SIG-M5 treated with dmso at 0.1 percent for 504 hours (cell line): Measurements from ENCODE around the gene NUB1.

Experiments
- DNase-seq: peaks from one replicate; lab custom pipeline; 2025; ENCODE audit not compliant: unreplicated experiment; lab: John Stamatoyannopoulos, UW

Gene NUB1

DNA sequence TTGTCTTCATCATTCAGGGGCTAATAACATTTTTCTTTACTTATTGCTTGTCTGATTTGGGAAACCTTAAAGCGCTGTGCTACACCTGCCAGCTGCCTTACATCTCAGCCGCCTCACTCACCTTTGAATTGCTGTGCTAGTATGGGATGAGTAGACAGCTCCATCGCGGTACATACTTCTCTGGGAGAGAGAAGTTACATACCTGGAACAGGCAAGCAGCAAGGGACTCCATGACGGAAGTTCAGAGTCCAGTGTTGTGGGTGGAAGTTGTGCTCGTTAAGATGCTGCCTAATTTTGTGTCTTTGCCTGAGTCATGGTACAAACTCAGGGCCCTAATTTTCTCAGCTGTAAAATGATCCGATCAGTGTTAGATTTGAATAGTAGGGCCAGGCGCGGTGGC, 1.9 kb downstream of the NUB1 start:
- no peak for DNase-seq

GRCh38 chr7:151345576-151346469, 4.2 kb downstream of the NUB1 start:
- no peak for DNase-seq

GRCh38 chr7:151346470-151346769, 4.8 kb downstream of the NUB1 start:
- no peak for DNase-seq

- no peak for DNase-seq
Observed at GRCh38 chr7:151347200-151347599, 5.6 kb downstream of the NUB1 start.

GRCh38 chr7:151348970-151349369, 7.4 kb downstream of the NUB1 start:
- DNase-seq: no peak

- no peak for DNase-seq
Observed at GRCh38 chr7:151349507-151349853, 7.9 kb downstream of the NUB1 start.

DNA sequence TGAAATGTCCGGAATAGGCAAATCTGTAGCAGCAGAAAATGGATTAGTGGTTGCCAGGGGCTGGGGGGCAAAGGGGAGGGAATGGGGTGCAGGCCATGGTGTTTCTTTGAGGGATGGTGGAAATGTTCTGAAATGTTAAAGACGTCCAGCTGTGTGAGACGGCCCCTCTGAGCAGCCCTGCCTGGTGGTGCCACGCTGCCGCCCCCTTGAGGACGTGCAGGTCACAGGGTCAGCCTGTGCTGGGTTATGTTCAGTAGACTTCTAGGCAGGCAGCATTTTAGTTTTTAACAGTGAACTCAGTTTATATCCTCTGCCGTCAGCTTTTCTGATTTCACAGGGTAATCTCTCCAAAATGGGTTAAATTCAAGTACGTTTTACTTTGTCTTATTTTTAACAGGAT, 9.4 kb downstream of the NUB1 start:
- DNase-seq: peak; percentile 4

DNA sequence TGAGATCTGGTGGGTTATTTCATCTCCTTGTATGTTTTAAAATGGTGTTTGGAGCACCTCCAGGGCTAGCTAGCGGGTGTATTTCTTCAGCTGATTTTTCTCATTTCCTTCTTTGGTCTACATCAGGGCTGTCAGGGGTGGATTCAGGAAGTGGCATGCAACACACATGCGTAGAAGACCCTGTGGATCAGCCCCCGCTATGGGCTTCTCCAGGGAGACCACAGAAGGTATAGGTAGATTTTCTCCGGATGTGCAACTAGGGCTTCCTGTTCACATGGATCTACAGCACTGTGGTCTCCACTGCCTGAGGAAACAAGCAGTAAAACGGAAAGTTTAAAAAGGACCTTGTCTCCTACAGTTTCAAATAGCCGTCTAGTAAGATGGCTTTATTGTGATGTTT, 10.4 kb downstream of the NUB1 start:
- DNase-seq: peak; percentile 64

DNA sequence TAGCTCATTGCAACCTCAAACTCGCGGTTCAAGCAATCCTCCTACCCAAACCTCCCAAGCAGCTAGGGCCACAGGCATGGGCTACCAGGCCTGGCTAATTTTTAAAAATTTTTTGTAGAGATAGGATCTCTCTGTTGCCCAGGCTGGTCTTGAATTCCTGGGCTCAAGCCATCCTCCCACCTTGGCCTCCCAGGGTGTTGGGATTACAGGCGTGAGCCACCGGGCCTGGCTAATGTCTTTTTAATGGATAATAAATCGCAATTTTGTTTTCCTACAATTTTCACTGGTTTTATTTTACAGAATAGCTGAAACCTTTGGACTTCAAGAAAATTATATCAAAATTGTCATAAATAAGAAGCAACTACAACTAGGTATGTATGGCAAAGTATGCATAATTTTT, 10.9 kb downstream of the NUB1 start:
- no peak for DNase-seq

DNA sequence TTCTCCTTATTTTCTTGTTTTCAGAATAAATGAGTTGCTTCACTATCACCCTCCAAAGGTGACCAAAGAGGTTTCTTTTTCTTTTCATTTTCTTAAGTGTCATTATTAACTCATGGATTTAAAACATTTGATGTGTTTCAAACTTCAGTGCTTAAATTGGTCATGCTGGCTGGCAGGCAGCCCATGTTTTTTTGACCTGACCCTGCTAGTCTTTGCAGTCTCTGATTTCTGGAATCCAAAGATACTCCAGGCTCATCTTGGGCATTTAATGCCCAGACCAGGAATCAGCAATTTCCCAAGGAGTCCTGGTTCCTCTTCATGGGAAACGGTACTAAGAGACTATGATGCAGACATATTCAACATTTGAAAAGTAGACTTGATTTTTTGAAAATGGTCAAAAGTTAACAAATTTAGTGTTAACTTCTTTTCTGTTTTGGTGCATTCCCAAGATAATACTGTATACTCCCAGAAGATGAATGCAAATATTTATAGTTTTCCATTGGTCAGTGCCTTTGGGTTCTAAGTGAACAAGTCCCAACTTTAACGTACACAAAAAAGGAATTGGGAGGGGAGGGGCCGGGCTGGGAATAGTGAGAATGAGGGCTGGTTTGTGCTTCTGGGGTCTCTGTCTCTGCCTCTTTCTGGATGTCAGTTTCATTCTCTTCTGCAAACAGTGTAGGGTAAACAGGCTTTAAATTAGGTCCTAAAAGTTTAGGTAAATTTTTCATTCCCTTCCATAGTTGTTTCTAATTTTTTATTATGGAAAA, 19.8 kb downstream of the NUB1 start:
- no peak for DNase-seq

GRCh38 chr7:151363182-151363581, 21.6 kb downstream of the NUB1 start:
- no peak for DNase-seq

DNA sequence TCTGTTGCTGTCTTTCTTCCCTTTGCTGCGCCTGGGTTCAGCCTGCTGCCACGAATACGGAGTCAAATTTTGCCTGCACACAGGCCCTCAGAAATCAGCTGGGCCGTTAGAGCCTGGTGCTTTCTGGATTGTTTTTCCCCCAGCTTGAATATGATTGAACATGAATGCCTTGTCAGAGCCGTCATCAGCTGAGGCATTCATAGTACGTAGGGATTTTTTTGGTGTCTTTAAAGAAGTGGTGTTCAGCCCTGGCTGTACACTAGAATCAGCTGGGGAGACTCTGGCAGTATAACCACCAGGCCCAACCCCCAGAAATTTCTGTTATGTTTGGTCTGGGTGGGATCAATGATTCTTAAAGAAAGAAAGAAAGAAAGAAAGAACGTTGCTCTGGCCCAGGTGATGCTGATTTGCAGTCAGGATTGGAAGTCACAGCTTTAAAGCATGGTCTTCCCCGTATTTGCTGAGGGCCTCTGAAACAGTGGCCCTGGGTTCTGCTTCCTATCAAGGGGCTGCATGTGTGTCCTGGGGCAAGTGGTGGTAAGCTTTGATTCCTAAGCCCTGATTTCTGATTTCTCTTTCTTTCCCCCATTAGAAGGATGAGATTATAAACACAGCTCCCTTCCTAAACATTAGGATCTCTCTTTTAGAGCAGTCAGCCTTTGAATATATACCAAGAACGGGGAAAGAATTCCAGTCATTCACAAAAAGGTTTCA, 24.7 kb downstream of the NUB1 start:
- no peak for DNase-seq

DNA sequence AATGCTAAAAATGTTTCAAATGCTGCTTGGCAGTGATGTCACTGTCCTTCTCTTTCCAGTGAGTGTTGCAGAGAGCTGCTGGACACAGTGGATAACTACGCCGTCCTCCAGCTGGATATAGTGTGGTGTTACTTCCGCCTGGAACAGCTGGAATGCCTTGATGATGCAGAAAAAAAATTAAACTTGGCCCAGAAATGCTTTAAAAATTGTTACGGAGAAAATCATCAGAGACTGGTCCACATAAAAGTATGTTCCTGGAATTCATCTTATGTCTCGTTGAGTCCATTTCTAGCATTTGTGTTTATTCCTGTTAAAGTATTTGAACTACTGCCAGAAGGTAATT, 25.2 kb downstream of the NUB1 start:
- DNase-seq: no peak

DNA sequence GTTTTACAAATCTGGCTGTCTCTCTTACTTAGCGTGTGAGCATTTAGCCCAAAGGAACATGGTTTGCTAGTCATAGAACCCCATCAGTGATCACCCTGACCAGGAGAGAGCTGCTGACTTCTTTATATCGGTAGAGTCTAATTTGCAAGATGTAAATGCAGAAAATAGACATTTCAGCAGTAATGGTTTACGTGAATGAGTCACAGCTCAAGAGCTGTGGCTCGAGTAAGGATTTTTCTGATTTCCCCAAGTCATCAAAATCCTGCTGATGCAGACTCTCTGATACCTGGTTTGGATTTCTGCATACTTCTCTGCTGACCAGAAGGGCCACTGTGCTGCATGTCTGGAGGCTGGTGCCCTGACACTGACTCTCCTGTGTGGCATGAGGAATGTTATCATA, 25.7 kb downstream of the NUB1 start:
- no peak for DNase-seq

- peak; percentile 51 for DNase-seq
Observed at GRCh38 chr7:151368136-151368571, 26.5 kb downstream of the NUB1 start.

DNA sequence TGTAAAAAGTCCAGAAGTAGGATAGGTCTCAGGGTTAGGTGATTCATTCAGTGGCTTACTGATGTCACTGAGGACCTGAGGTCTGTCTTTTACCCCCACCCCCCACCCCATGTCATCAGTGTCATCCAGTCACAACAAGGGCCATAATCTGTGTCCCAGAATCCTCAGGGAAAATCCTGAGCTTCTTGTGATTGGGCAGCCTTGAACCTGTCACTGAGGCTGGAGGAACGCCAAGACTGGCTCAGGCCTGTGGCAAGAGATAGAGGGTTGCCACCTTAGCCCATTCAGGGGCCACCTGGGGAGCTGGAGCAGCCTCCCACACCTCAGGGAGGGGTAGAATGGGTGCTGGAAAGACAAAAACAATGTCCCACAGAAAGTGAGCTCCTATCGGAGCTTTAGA, 29.7 kb downstream of the NUB1 start:
- no peak for DNase-seq

DNA sequence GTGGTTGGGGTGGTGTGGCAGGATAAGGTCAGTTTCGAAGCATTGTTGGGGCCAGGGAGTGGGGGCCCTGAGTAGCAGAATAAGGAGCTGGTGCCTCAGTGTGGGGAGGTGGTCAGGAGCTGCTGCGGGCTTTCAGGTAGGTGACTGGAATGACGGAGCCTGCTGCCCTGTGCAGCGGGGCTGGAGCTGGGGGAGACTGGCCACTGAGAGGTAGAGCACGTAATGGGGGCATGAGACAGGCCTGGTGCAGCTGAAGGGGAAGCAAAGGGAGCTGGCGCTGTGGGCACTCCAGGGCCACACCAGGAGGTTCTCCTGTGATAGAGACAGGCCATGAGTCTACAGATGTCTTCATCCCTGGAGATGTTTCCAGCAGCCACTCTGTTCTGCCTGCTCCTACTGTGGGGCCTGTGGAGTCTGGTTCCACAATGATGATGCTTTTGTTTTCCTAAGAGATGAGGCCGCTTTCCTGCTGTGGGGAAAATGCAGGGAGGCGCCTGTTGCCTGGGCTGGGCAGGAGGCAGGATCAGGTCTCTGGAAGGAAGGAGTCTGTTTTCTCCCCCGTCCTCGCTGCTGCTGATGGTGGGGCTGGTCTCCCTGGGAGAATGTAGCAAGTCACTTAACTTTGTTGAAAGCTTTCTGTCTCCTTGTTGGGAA, 31.1 kb downstream of the NUB1 start:
- DNase-seq: no peak

GRCh38 chr7:151373599-151373998, 32.0 kb downstream of the NUB1 start:
- DNase-seq: no peak

GRCh38 chr7:151374139-151374538, 32.5 kb downstream of the NUB1 start:
- DNase-seq: no peak

- DNase-seq: no peak
Observed at GRCh38 chr7:151374726-151375125, 33.1 kb downstream of the NUB1 start.

- DNase-seq: no peak
Observed at GRCh38 chr7:151375530-151376217, 34.1 kb downstream of the NUB1 start.
